HG03280 (cell line): ENCODE data around the gene PMS1.
"Not testable (repeated sequence)": the region's sequence is repeated elsewhere in the genome, so short reads cannot be mapped to it uniquely, and the experiment has no call there.

Source experiments
- ATAC-seq: cut with Tn5 transposase; IDR thresholded peaks from one replicate; pipeline ENCODE4 v1.9.1; 2021; ENCODE audit warnings: mild to moderate bottlenecking, moderate library complexity; ENCODE audit not compliant: unreplicated experiment

Gene PMS1

GRCh38 chr2:189783927-189784867 lies at the start of gene PMS1, which contains the start of gene ORMDL1:
TSS of gene PMS1 (plus strand) at chr2:189784450. CDS start at chr2:189791810, 7,360 bp downstream.
TSS of gene ORMDL1 (minus strand) at chr2:189784339. CDS start at chr2:189782595, 1,744 bp downstream.
- peak; percentile 95 for ATAC-seq

- ATAC-seq = peak; percentile 59
Measured at GRCh38 chr2:189751080-189751658, 33.1 kb upstream of the PMS1 start.

GRCh38 chr2:189756311-189756952 lies 27.8 kb upstream of the PMS1 start:
- no peak for ATAC-seq

- not testable (repeated sequence) for ATAC-seq
Measured at GRCh38 chr2:189760154-189760553, 24.1 kb upstream of the PMS1 start.

GRCh38 chr2:189762229-189762550 lies 22.1 kb upstream of the PMS1 start:
- no peak for ATAC-seq

- peak; percentile 97 for ATAC-seq
Measured at GRCh38 chr2:189762551-189763298, 21.5 kb upstream of the PMS1 start, which contains the start of gene OSGEPL1. TSS of gene OSGEPL1 (minus strand) at chr2:189762792. CDS start at chr2:189761640, 1,152 bp downstream.

GRCh38 chr2:189763908-189764661 lies 20.2 kb upstream of the PMS1 start:
- no peak for ATAC-seq

- ATAC-seq = no peak
Measured at GRCh38 chr2:189770590-189771322, 13.5 kb upstream of the PMS1 start.

- no peak for ATAC-seq
Measured at GRCh38 chr2:189772212-189772611, 12.0 kb upstream of the PMS1 start.

- no peak for ATAC-seq
Measured at GRCh38 chr2:189782221-189782671, 2.0 kb upstream of the PMS1 start.

GRCh38 chr2:189783451-189783926 lies 761 bp upstream of the PMS1 start:
- peak; percentile 2 for ATAC-seq

GRCh38 chr2:189791338-189792042 lies 7.2 kb downstream of the PMS1 start:
- no peak for ATAC-seq

- no peak for ATAC-seq
Measured at GRCh38 chr2:189794310-189794709, 10.1 kb downstream of the PMS1 start.

GRCh38 chr2:189797902-189798301 lies 13.7 kb downstream of the PMS1 start:
- no peak for ATAC-seq

- ATAC-seq = peak; percentile 72
Measured at GRCh38 chr2:189798312-189799029, 14.2 kb downstream of the PMS1 start.

- ATAC-seq = no peak
Measured at GRCh38 chr2:189799030-189799331, 14.7 kb downstream of the PMS1 start.

- no peak for ATAC-seq
Measured at GRCh38 chr2:189799531-189799930, 15.3 kb downstream of the PMS1 start.

GRCh38 chr2:189802396-189802912 lies 18.2 kb downstream of the PMS1 start:
- ATAC-seq = no peak
